Osteocyte (in vitro differentiated cells): ENCODE results near the gene EEF2K. TPM values are rescaled to one million over a fixed set of nuclear protein-coding genes. Genes with fewer than 3 reads are reported as not detected.

Experiments
- DNase-seq: peaks from one replicate; pipeline ENCODE4 v3.0.0; 2021; ENCODE audit warnings: mixed read lengths; ENCODE audit not compliant: unreplicated experiment; ENCODE audit errors: extremely low spot score
- H3K27ac Mint-ChIP-seq: one replicate; pipeline ENCODE4 v1.8.0; 2021; ENCODE audit warnings: mild to moderate bottlenecking, mixed read lengths; ENCODE audit not compliant: unreplicated experiment
- H3K27me3 Mint-ChIP-seq: one replicate; pipeline ENCODE4 v1.8.0; 2021; ENCODE audit warnings: mixed read lengths; ENCODE audit not compliant: unreplicated experiment
- H3K36me3 Mint-ChIP-seq: one replicate; pipeline ENCODE4 v1.8.0; 2021; ENCODE audit warnings: mixed read lengths; ENCODE audit not compliant: unreplicated experiment
- H3K4me1 Mint-ChIP-seq: one replicate; pipeline ENCODE4 v1.8.0; 2021; ENCODE audit warnings: mixed read lengths; ENCODE audit not compliant: unreplicated experiment
- H3K4me3 Mint-ChIP-seq: one replicate; pipeline ENCODE4 v1.8.0; 2021; ENCODE audit warnings: mild to moderate bottlenecking, moderate library complexity, mixed read lengths; ENCODE audit not compliant: unreplicated experiment
- H3K9me3 Mint-ChIP-seq: one replicate; pipeline ENCODE4 v1.8.0; 2021; ENCODE audit warnings: mixed read lengths; ENCODE audit not compliant: unreplicated experiment
- total RNA-seq: library from RNA; stranded (reverse); gene quantifications from 2 replicates; pipeline ENCODE4 v1.2.1, GENCODE V29; 2021
- TF ChIP-seq, protein P1 (sequence below): fragments of 200-600 bp; sonication (generic); IDR thresholded peaks from 2 replicates; pipeline ENCODE4 v1.5.0; 2021; ENCODE audit warnings: antibody characterized with exemption, mild to moderate bottlenecking, moderate library complexity

Gene EEF2K
- total RNA-seq, 1 donor from 2014 or later, result 23.8 TPM

DNA sequence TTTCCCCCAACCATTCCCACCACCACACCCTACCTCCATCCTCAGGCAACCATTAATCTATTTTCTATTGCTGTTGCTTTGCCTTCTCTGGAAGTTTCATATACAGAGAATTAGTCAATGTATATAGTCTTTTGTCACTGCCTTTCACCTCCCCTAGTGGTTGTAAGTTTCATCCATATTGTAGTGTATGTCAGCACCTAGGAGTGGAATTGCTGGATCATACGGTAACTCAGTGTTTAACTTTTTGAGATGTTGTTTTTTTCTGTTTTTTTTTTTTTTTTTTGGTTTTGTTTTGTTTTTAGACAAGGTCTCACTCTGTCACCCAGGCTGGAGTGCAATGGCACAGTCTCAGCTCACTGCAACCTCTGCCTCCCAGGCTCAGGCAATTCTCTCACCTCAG, 16.9 kb downstream of the EEF2K start:
- Mint-ChIP-seq H3K27me3 (no peaks in the 10 kb centered on the region), H3K36me3 (peaks cover 4% of the 10 kb centered on the region), H3K4me3 (no peak overlapping the region), H3K27ac (no peak overlapping the region), H3K9me3 (no peaks in the 10 kb centered on the region), H3K4me1 (no peaks in the 10 kb centered on the region)
- TF ChIP-seq, protein P1, sequence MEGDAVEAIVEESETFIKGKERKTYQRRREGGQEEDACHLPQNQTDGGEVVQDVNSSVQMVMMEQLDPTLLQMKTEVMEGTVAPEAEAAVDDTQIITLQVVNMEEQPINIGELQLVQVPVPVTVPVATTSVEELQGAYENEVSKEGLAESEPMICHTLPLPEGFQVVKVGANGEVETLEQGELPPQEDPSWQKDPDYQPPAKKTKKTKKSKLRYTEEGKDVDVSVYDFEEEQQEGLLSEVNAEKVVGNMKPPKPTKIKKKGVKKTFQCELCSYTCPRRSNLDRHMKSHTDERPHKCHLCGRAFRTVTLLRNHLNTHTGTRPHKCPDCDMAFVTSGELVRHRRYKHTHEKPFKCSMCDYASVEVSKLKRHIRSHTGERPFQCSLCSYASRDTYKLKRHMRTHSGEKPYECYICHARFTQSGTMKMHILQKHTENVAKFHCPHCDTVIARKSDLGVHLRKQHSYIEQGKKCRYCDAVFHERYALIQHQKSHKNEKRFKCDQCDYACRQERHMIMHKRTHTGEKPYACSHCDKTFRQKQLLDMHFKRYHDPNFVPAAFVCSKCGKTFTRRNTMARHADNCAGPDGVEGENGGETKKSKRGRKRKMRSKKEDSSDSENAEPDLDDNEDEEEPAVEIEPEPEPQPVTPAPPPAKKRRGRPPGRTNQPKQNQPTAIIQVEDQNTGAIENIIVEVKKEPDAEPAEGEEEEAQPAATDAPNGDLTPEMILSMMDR, result no peak
- no peak for DNase-seq

- DNase-seq, result no peak
- no peak overlapping the region for H3K27ac Mint-ChIP-seq
- TF ChIP-seq, protein P1, result no peak
- no peak overlapping the region for H3K4me3 Mint-ChIP-seq
- no peaks in the 10 kb centered on the region for H3K27me3 Mint-ChIP-seq
- peaks cover 8% of the 10 kb centered on the region for H3K36me3 Mint-ChIP-seq
- no peaks in the 10 kb centered on the region for H3K9me3 Mint-ChIP-seq
- H3K4me1 Mint-ChIP-seq, result peaks cover 6% of the 10 kb centered on the region
Measured at GRCh38 chr16:22225060-22225459, 19.0 kb downstream of the EEF2K start.

GRCh38 chr16:22229889-22230288, 23.8 kb downstream of the EEF2K start:
- DNase-seq, result no peak
- no peaks in the 10 kb centered on the region for H3K9me3 Mint-ChIP-seq
- no peaks in the 10 kb centered on the region for H3K27me3 Mint-ChIP-seq
- H3K4me1 Mint-ChIP-seq, result peaks cover 13% of the 10 kb centered on the region
- H3K27ac Mint-ChIP-seq, result peak overlapping the region; percentile 54
- TF ChIP-seq, protein P1, result no peak
- peaks cover 12% of the 10 kb centered on the region for H3K36me3 Mint-ChIP-seq
- H3K4me3 Mint-ChIP-seq, result no peak overlapping the region

GRCh38 chr16:22232277-22233036, 26.4 kb downstream of the EEF2K start:
- Mint-ChIP-seq H3K27me3 (no peaks in the 10 kb centered on the region), H3K36me3 (peaks cover 8% of the 10 kb centered on the region), H3K4me1 (peaks cover 13% of the 10 kb centered on the region), H3K27ac (peak overlapping the region; percentile 34), H3K9me3 (no peaks in the 10 kb centered on the region), H3K4me3 (no peak overlapping the region)
- DNase-seq, result no peak
- TF ChIP-seq, protein P1, result no peak

DNA sequence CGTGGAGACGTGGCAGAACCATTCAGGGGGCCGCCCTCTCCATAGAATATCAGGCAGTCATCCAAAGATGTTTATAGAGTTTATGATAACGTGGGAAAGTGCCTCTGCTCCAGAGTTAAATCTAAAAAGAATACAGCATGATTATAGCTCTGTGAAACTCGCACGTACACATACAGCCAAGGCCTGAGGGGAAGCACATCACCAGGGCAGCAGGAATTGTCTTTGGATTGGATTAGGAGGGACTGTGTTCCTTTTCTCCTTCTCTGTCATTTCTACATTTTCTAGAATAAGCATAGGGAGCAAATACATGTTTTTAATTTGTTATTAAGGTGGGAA, 26.9 kb downstream of the EEF2K start:
- peaks cover 13% of the 10 kb centered on the region for H3K4me1 Mint-ChIP-seq
- H3K4me3 Mint-ChIP-seq, result no peak overlapping the region
- no peak overlapping the region for H3K27ac Mint-ChIP-seq

More for the DNA sequence above, 26.9 kb downstream of the EEF2K start:
- Mint-ChIP-seq H3K27me3 (no peaks in the 10 kb centered on the region), H3K36me3 (peaks cover 8% of the 10 kb centered on the region), H3K9me3 (no peaks in the 10 kb centered on the region)
- TF ChIP-seq, protein P1, result no peak
- DNase-seq, result no peak
